GM23248 (cell line): ENCODE measurements around the gene IL1R1.

Source experiments
- EZH2 ChIP-seq: fragments of 200-600 bp; sonication (generic); IDR thresholded peaks from 2 replicates; pipeline ENCODE4 v1.6.1; 2018; ENCODE audit warnings: antibody characterized with exemption, mild to moderate bottlenecking; ENCODE audit not compliant: insufficient read depth, poor library complexity, severe bottlenecking
- EZH2phosphoT487 ChIP-seq: fragments of 200-600 bp; sonication (generic); IDR thresholded peaks from 2 replicates; pipeline ENCODE4 v1.6.1; 2018; ENCODE audit warnings: antibody characterized with exemption, moderate library complexity, mild to moderate bottlenecking, low read depth; ENCODE audit not compliant: insufficient read depth

DNA sequence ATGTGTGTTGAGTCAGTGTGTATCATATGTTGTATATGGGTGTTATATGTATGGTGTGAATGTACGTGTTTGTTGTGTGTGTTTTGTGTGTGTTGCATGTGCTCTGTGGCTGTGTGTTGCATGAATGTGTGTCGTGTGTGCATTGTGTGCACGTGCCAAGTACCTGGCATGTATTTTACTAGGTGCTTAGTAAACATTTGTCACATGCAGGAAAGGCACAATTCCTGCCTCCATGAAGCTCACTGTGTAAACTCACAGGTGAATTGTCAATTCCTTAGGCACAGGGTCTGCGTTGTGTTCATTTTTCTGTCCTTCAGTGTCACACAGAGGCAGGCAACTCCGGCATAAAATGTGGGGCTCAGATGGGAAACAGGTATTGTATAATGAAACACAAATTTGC, 22.3 kb upstream of the IL1R1 start:
- no peak for TF ChIP-seq EZH2
- TF ChIP-seq EZH2phosphoT487 = no peak
